Umbilical cord (tissue), 2 donors: ENCODE results near the gene ATAD3A. TPM values are rescaled to one million over a fixed set of nuclear protein-coding genes. Genes with fewer than 3 reads are reported as not detected.
"Not testable (repeated sequence)": the region's sequence is repeated elsewhere in the genome, so short reads cannot be mapped to it uniquely, and the experiment has no call there.

Experiments
- DNase-seq: peaks from one replicate; pipeline ENCODE4 v3.0.0-alpha.2; 2015; ENCODE audit warnings: low spot score
- total RNA-seq: library from RNA; depleted of rRNA; stranded (reverse); fragments of >200 nt; gene quantifications from one replicate; pipeline ENCODE4 v1.2.3, GENCODE V29; 2014; ENCODE audit warnings: low replicate concordance; ENCODE audit not compliant: insufficient read depth

The ATAD3A gene
- total RNA-seq, 1 donor from 2014 or later, result 7.9 TPM

DNA sequence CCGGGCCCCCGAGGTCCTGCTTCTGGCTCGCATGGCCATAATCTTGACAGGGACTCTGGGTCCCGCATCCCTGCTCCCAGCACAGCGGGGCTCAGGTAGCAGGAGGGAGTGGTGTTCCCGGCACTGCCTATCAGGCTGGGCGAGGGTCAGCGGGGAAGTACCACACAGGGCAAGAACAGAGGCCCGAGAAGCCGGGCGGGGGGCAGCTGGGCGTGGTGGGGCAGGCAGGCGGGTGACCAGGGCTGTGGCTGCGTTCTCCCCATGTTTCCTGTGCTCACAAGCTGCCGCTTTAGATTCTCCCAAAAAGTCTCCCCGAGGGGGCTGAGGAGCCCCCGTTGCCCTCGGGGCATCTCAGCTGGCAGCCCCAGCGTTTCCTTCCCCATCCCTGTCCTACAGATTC is 22.1 kb upstream of the ATAD3A start:
- DNase-seq, result no peak

- no peak for DNase-seq
Observed at GRCh38 chr1:1490633-1491230, 21.2 kb upstream of the ATAD3A start.

GRCh38 chr1:1491601-1492000 is 20.4 kb upstream of the ATAD3A start:
- DNase-seq, result no peak

- not testable (repeated sequence) for DNase-seq
Observed at GRCh38 chr1:1494311-1494710, 17.7 kb upstream of the ATAD3A start.

GRCh38 chr1:1495461-1495975 is 16.4 kb upstream of the ATAD3A start:
- not testable (repeated sequence) for DNase-seq

DNA sequence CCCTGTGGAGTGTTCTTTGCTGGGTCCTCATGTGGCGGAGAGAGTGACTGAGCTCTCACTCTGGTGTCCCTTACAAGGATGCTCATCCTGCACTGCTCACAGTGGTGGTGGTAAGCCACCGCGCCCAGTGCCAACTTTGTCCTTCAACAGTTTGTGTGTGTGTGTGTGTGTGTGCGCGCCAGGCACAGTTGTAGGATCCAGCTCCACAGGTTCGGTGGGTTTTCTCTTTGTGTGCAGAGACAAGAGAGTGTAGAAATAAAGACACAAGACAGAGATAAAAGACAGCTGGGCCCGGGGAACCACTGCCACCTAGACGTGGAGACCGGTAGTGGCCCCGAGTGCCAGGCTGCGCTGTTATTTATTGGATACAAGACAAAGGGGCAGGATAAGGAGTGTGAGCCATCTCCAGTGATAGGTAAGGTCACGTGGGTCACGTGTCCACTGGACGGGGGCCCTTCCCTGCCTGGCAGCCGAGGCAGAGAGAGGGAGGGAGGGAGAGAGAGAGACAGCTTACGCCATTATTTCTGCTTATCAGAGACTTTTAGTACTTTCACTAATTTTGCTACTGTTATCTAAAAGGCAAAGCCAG is 7.1 kb upstream of the ATAD3A start:
- peak; percentile 75 for DNase-seq

DNA sequence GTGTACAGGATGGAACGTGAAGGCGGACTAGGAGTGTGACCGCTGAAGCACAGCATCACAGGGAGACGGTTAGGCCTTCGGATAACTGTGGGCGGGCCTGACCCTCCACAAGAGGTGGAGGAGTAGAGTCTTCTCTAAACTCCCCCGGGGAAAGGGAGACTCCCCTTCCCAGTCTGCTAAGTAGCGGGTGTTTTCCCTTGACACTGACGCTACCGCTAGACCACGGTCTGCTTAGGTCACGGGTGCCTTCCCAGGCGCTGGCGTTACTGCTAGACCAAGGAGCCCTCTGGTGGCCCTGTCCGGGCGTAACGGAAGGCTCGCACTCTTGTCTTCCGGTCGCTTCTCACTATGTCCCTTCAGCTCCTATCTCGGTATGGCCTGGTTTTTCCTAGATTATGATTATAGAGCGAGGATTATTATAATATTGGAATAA is 6.6 kb upstream of the ATAD3A start:
- DNase-seq, result peak; percentile 10

DNA sequence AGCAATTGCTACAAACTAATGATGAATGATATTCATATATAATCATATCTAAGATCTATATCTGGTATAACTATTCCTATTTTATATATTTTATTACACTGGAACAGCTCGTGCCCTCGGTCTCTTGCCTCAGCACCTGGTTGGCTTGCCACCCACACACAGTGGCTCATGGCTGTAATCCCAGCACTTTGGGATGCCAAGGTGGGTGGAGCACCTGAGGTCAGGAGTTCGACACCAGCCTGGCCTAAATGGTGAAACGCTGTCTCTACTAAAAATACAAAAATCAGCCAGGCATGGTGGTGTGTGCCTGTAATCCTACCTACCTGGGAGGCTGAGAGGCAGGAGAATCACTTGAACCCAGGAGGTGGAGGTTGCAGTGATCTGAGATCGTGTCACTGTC is 6.2 kb upstream of the ATAD3A start:
- DNase-seq, result not testable (repeated sequence)

DNA sequence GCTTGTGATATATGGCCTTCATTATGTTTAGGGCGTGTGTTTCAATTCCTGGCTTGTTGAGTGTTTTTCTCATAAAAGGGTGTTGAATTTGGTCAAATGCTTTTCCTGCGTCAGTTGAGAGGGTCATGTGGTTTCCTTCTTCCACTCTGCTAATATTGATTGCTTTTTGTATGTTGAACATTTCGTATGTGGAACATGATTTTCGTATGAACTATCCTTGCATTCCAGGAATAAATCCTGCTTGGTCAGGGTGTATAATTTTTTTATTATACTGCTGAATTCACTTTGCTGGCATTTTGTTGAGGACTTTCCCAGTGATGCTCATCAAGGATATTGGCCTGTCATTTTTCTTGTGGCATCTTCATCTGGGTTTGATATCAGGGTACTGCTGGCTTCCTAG is 4.7 kb upstream of the ATAD3A start:
- no peak for DNase-seq

DNA sequence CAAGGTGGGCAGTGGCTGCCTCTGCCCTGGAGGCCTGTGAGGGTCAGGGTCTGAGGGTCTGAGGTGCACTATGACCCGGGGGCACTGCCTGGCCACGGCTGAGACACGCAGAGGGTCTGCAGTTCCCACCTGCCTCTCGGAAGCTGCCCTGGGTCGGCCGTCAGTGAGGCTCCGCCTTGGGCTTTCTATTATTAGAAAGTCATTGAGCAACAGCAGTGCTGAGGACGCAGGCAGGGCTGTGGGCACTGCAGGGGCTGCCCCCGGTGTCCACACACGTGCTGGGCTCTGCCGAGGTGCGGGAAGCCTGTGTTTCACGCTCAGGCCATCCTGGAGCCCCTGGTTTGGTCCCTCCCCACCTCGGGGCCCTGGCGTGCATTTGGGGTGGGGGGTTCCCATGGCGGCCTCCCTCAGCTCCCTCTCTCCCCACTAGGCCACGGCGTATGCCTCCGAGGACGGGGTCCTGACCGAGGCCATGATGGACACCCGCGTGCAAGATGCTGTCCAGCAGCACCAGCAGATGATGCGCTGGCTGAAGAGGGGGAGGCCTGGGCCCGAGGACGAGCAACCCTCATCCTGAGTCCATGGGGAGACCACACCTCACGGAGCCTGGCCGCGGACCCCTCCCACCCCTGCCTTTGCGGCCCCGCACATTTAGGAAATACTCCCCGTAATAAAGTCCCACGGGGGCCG is 3.0 kb upstream of the ATAD3A start:
- DNase-seq, result not testable (repeated sequence)

DNA sequence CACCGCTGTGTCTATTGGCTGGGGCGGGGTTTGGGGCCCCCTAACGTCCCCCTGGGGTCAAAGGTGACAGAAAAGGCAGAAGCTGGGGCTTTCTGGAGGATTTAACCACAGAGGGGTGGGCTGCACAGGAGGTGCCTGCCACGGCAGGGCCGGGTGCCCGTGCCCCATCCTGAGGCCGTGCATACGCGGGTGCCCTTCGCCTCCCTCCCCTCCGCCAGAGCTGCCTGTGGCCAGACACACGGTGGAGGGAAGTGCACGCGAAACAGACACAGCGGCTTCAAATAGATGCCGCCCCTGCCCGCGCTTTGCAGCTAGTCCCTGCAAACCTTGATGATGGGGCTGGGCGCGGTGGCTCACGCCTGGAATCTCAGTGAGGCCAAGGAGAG is 2.5 kb upstream of the ATAD3A start:
- DNase-seq, result not testable (repeated sequence)

GRCh38 chr1:1510912-1511532 is 940 bp upstream of the ATAD3A start:
- no peak for DNase-seq

GRCh38 chr1:1512425-1512824 is 463 bp downstream of the ATAD3A start:
- not testable (repeated sequence) for DNase-seq

DNA sequence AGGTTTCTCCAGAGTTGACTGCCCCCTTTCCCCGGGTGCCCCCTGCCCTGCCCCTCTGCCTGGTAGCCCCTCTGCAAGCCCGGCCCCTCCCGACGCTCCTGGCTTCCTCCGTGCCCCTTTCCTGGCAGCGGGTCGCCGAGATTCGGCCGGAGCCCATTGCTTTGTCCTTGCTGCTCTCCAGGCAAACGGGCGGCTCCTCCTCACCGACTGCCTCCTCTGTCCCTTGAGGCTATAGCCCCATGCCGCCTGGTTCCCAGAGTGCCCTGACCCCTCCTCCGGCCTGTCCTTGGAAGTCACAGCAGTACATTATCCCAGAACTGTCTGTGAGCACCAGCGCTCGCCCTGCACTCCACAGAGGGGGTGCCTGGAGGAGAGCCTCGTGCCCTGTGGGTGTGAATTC is 1.7 kb downstream of the ATAD3A start:
- DNase-seq, result not testable (repeated sequence)

DNA sequence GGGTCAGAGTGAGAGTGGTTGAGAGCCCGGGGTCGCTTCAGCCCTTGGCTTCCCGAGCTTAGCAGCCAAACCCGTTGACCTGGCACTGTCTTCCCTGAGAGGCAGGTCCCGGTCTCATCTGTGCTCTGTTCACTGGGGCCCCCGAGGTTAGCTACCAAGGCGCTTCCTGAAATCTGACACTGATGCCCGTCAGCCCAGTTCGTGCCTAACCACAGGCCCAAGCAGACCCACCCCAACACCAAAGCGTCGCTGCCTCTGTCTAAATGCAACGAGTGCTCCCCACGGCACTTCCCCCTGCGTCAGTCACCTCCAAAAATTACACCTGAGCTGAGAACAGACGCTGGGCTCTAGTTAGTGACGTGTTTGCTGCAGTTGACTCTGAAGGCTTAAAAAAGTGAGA is 2.4 kb downstream of the ATAD3A start:
- not testable (repeated sequence) for DNase-seq

DNA sequence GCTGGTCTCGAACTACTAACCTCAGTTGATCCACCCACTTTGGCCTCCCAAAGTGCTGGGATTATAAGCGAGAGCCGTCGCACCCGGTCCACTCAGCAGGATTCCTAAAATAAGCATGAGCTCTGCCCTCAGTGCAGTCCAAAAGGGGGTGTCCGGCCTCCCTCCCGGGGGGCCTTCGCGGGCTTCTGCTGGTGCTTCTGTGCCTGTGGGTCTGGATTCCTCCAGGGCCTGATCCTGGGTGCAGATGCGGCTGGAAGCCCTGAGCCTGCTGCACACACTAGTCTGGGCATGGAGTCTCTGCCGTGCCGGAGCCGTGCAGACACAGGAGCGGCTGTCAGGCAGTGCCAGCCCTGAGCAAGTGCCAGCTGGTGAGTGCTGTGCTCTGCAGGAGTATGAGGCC is 5.0 kb downstream of the ATAD3A start:
- DNase-seq, result not testable (repeated sequence)

- no peak for DNase-seq
Observed at GRCh38 chr1:1517973-1518620, 6.1 kb downstream of the ATAD3A start.

DNA sequence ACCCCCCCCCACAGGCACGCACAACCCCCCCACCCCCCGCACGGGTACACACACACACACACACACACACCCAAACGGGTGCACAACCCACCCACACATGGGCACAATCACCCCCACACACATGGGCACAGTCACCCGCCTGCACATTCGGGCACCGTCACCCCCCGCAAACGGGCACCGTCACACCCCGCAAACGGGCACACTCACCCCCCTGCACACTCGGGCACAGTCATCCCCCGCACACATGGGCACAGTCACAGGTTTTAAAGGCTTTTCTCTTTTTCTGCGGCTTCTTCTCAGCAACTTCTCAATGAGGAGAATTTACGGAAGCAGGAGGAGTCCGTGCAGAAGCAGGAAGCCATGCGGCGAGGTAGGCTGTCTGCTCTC is 6.7 kb downstream of the ATAD3A start:
- DNase-seq, result not testable (repeated sequence)

DNA sequence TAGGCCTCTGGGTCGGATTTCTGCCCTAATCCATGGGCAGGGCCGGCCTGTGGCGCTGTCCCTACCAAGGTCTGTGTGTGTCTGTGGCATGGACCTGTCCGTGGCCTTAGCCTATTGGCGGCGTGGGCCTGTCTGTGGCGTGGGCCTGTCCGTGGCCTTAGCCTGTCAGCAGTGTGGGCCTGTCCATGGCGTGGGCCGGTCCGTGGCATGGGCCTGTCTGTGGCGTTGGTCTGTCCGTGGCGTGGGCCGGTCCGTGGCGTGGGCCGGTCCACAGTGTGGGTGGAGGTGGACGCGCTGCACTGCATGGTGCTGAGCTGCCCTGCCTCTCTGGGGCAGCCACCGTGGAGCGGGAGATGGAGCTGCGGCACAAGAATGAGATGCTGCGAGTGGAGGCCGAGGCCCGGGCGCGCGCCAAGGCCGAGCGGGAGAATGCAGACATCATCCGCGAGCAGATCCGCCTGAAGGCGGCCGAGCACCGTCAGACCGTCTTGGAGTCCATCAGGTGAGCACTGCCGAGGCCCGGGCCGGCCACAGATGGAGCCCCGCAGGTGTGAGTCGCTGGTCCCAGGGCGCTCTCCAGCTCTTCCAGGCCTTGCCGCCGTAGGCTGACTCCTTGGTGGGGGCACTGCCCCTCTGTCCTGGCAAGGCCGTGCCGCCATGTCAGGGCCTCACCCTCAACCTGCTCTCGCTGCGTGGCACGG is 8.0 kb downstream of the ATAD3A start:
- not testable (repeated sequence) for DNase-seq

GRCh38 chr1:1521331-1521730 is 9.4 kb downstream of the ATAD3A start:
- DNase-seq, result no peak

GRCh38 chr1:1522536-1522935 is 10.6 kb downstream of the ATAD3A start:
- DNase-seq, result not testable (repeated sequence)
